GM12873 (cell line): ENCODE data around the gene RXRA.

Experiments
- CTCF ChIP-seq: IDR thresholded peaks from 2 replicates; pipeline ENCODE4 v1.5.1; 2012; ENCODE audit warnings: low read depth, mild to moderate bottlenecking, moderate library complexity, low read length, control low read depth; ENCODE audit not compliant: insufficient read depth; ENCODE audit errors: missing control alignments

RXRA gene

GRCh38 chr9:134351606-134352176 lies 25.4 kb downstream of the RXRA start:
- TF ChIP-seq CTCF = no peak

GRCh38 chr9:134352247-134352933 lies 26.1 kb downstream of the RXRA start:
- TF ChIP-seq CTCF = no peak

- TF ChIP-seq CTCF = no peak
Observed at GRCh38 chr9:134353539-134353938, 27.3 kb downstream of the RXRA start.

- no peak for TF ChIP-seq CTCF
Observed at GRCh38 chr9:134355158-134355557, 28.9 kb downstream of the RXRA start.

GRCh38 chr9:134355561-134356279 lies 29.5 kb downstream of the RXRA start:
- no peak for TF ChIP-seq CTCF

- TF ChIP-seq CTCF = no peak
Observed at GRCh38 chr9:134356496-134357470, 30.5 kb downstream of the RXRA start.
